ENCODE results near the gene MSH3. TPM values are rescaled to one million over a fixed set of nuclear protein-coding genes. Genes with fewer than 3 reads are reported as not detected.

The MSH3 gene
- total and polyA plus RNA-seq, 8 donors = 2.3 to 25.5 (median 9.9) TPM

DNA sequence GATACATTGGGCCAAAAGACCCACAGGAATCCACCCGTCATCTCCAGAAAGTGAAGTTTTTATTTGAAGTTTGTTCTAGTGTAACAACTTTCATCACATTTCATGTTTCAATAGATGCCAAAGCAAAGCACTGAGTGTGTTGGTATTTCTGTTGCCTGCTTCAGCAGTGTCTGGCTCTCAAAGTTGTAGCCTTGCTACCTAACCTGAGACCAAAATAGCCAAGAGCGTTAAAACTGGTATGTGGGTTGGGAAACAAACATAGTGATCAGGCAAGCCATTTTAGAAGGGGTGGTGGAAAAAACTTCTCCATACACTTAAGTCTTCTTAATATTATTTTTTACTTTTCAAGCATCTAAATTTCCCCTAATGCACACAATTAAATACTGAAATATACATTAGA, 150.6 kb downstream of the MSH3 start:
- no peak for DNase-seq
- WGBS, 5 donors = 95 to 100% (median 98%) methylated on average over 2 of the region's 2 CpGs
- Histone ChIP-seq H3K4me1 (no peaks in the 10 kb centered on the region), H3K36me3 (peaks cover 0 to 42% (median 33%) of the 10 kb centered on the region in 4 donors), H3K27ac (no peak overlapping the region), H3K9me3 (no peaks in the 10 kb centered on the region), H3K27me3 (no peaks in the 10 kb centered on the region), H3K4me3 (no peak overlapping the region)
- intact Hi-C loops (cut with DNase I; ENCODE audit: low total_unique reads) = no loop called here
- TF ChIP-seq POLR2A (IDR thresholded peaks at IDR 0.05) (no peak), POLR2AphosphoS5 (IDR thresholded peaks at IDR 0.05) (no peak), CTCF (IDR thresholded peaks at IDR 0.05) (no peak), EP300 (IDR thresholded peaks at IDR 0.05) (no peak)

DNA sequence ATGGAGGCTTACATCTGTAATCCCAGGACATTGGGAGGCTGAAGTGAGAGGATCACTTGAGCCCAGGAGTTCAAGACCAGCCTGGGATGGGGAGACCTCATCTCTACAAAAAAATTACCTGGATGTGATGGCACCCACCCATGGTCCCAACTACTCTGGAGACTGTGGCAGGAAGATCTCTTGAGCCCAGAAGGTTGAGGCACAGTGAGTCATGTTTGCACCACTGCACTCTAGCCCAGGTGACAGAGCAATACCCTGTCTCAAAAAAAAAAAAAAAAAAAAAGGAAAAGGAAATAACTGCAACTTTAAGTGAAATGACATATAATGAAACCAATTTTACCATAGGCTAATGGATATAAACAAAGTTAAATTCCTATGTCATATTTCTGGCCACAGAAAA, 152.5 kb downstream of the MSH3 start:
- TF ChIP-seq CTCF (IDR thresholded peaks at IDR 0.05) (no peak), POLR2A (IDR thresholded peaks at IDR 0.05) (no peak), EP300 (IDR thresholded peaks at IDR 0.05) (no peak), POLR2AphosphoS5 (IDR thresholded peaks at IDR 0.05) (no peak)
- no peak overlapping the region for H3K27ac ChIP-seq

DNA sequence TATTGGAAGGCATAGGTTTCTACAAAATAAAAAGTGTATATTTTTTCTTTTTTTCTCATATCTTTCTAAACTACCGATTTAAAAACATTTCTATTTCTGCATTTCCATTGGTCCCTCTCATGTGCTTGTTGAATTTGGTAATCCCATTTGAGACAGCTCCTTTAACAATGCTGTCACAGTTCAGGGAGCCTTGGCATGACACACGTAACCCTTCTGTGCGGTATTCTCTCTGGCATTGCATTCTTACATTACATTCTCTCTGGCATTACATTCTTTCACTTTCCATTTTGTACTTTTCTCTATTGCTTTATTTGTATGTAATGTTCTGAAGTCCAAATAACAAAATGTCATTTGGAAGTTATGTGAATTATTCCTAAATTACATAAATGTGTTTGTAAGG, 155.0 kb downstream of the MSH3 start:
- no peaks in the 10 kb centered on the region for H3K27me3 ChIP-seq
- no peak overlapping the region for H3K4me3 ChIP-seq
- no peaks in the 10 kb centered on the region for H3K4me1 ChIP-seq
- no peaks in the 10 kb centered on the region for H3K9me3 ChIP-seq
- no peak for DNase-seq
- H3K27ac ChIP-seq = no peak overlapping the region
- 86 to 100% (median 94%) methylated on average over 3 of the region's 3 CpGs for WGBS, 5 donors
- TF ChIP-seq EP300 (IDR thresholded peaks at IDR 0.05) = no peak
- no peak for TF ChIP-seq CTCF (IDR thresholded peaks at IDR 0.05)
- no peak for TF ChIP-seq POLR2A (IDR thresholded peaks at IDR 0.05)
- TF ChIP-seq POLR2AphosphoS5 (IDR thresholded peaks at IDR 0.05) = no peak
- intact Hi-C loops (cut with DNase I; ENCODE audit: low total_unique reads) = no loop called here
- peaks cover 4 to 42% (median 29%) of the 10 kb centered on the region in 4 donors for H3K36me3 ChIP-seq

More for the DNA sequence above, 152.5 kb downstream of the MSH3 start:
- H3K4me3 ChIP-seq = no peak overlapping the region
- peaks cover 0 to 25% (median 17%) of the 10 kb centered on the region in 4 donors for H3K36me3 ChIP-seq
- no peak for DNase-seq
- H3K9me3 ChIP-seq = no peaks in the 10 kb centered on the region
- H3K27me3 ChIP-seq = no peaks in the 10 kb centered on the region
- H3K4me1 ChIP-seq = no peaks in the 10 kb centered on the region
- intact Hi-C loops (cut with DNase I; ENCODE audit: low total_unique reads) = no loop called here

- DNase-seq = no peak
- Histone ChIP-seq H3K36me3 (peaks cover 5 to 38% (median 34%) of the 10 kb centered on the region in 4 donors), H3K4me1 (no peaks in the 10 kb centered on the region), H3K27me3 (no peaks in the 10 kb centered on the region), H3K27ac (no peak overlapping the region), H3K4me3 (no peak overlapping the region), H3K9me3 (no peaks in the 10 kb centered on the region)
- TF ChIP-seq EP300 (IDR thresholded peaks at IDR 0.05) = no peak
- TF ChIP-seq POLR2AphosphoS5 (IDR thresholded peaks at IDR 0.05) = no peak
- TF ChIP-seq CTCF (IDR thresholded peaks at IDR 0.05) = no peak
- no peak for TF ChIP-seq POLR2A (IDR thresholded peaks at IDR 0.05)
- intact Hi-C loops (cut with DNase I; ENCODE audit: low total_unique reads) = no loop called here
- 91 to 100% (median 94%) methylated on average over 1 of the region's 1 CpG for WGBS, 5 donors
These were observed 156.0 kb downstream of the MSH3 start for GRCh38 chr5:80810425-80810824.

Data from stomach (tissue), 9 donors.